Stimulated activated CD8-positive, alpha-beta memory T cell treated with anti-CD3 and anti-CD28 coated beads, Interleukin-12 subunit alpha, Interleukin-12 subunit beta, amount 100 ng/mL, for 4 hours (primary cell): Measurements from ENCODE around the gene PLA2G1B.

ENCODE experiments used
- DNase-seq: peaks from one replicate; pipeline ENCODE4 v3.0.0-alpha.2; 2020; ENCODE audit warnings: low read depth

PLA2G1B gene

DNA sequence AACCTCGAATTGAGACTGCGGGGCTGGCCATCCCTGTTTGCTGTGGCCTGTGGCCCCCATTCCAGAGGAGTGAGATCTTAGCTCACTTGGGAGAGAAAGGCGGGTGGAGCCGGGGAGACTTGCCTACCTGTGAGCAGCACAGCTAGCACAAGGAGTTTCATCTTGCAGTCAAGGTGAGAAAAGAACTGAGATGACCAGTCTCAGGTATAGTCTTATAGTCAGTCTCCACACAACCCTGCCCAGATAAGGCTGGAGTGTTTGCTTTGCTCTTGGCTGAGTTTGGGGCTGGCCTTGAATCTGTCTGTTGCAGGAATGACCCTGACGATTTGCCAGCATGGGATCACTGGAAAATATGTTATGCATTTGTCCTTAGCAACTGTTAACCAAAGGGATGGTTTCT, at the start of gene PLA2G1B:
TSS of gene PLA2G1B (minus strand) at position 187 of the 400 bp plus-strand sequence. CDS start at position 161, 26 bp downstream.
- no peak for DNase-seq

DNA sequence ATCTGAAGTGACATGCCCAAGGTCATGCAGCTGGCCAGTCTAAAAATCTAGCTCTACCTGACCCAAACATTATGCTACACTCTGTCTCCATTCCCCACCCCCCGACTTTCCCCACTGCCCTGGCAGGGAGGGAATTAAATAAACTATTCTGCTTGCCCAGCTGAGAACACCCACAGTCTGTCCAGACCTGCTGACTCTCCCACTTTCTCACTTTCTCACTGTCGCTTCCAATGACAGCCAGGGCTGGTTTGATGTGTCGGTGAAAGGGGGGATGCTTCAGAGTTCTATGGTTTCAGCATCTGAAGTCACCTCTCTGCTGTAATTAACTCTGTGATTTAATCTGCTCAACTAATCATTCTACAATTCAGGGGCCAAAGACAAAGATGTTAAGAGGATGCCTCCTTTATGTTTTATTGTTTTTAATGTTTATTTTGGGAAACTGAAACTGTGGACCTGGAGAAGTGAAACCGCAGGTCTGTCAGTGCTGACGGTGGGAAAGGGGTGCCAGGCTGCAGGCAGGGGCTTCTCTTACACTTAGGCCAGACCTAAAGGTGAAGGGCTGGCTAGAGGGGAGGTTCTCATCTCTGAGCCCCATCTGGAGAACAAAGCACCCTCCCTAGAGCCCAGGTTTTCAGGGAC, 49.5 kb upstream of the PLA2G1B start:
- no peak for DNase-seq

DNA sequence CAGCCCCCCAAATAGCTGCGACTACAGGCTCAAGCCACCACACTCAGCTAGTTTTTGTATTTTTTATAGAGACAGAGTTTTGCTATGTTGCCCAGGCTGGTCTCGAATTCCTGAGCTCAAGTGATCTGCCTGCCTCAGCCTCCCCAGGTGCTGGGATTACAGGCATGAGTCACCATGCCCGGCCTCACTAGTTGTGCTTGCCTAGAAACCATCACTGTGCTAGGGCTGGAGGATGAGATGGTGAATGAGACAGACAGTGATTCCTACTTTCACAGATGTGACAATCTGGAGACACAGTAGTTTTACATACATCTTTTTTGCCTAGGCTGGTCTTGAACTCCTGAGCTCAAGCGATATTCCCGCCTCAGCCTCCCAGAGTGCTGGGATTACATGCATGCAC, 48.8 kb upstream of the PLA2G1B start:
- no peak for DNase-seq

DNA sequence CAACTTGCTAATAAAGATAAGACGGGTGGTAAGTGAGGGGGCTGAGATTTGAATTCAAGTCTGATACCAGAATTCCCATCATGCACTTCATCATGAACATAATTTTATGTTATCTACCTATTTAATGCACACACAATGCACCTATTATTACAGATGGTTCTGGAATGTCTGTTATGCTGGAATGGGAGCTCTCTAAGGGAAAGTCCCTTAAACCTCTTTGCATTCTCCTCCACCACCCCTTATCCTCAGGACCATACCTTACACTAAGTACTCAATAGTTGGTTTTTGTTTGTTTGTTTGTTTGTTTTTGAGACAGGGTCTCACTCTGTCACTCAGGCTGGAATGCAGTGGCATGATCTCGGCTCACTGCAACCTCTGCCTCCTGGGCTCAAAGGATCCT, 48.4 kb upstream of the PLA2G1B start:
- DNase-seq, result no peak

DNA sequence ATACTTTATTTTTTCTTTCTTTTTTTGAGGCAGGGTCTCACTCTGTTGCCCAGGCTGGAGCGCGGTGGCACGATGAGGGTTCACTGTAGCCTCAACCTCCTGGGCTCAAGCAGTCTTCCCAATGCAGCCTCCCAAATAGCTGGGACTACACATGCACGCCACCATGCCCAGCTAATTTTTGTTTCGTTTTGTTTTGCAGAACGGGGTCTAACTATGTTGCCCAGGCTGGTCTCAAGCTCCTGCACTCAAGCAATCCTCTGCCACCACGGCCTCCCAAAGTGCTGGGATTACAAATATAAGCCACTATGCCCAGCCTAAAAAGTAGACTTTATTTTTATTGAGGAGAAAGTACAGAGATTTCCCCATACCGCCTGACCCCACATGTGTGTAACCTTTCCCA, 46.1 kb upstream of the PLA2G1B start:
- no peak for DNase-seq

DNA sequence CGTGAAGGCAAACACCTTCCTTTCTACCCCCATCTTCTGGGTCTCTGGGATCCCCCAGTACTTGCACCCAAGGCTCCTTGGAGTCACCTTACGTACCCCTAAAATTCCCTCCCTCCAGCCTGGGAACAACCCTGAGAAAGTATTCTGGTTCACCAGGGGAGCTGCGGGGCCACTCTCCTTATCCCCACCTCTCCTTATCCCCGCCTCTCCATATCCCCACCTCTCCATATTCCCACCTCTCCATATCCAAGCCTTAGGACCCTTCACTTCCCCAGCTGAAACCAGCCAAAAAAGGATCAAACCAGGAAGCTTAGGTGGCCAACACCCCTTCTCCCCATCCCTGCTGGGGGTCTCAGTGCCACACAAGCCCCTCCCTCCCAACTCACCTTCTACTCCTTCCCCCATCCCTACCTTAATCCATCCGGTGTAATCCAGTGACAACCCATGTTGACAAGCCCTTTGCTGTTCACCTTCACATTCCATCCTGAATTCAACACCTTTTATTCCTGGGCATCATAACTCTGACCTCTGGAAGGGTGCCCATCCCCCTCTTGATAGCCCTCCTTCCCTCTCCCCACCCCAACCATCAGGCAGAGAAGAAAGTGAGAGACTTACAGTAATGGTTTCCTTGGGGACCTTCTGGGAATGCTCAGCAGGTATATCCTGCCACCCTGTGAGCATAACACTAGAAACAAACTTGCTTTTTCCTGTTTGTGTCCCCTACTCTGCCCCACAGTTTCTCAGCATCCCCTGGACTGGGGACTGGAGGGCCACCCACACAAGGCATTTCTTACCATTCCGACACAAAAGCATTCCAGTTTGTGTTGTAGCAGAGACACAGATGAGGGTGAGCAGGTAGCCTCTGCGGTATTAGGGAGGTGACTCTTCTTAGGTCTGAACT, 43.0 kb upstream of the PLA2G1B start:
- no peak for DNase-seq

DNA sequence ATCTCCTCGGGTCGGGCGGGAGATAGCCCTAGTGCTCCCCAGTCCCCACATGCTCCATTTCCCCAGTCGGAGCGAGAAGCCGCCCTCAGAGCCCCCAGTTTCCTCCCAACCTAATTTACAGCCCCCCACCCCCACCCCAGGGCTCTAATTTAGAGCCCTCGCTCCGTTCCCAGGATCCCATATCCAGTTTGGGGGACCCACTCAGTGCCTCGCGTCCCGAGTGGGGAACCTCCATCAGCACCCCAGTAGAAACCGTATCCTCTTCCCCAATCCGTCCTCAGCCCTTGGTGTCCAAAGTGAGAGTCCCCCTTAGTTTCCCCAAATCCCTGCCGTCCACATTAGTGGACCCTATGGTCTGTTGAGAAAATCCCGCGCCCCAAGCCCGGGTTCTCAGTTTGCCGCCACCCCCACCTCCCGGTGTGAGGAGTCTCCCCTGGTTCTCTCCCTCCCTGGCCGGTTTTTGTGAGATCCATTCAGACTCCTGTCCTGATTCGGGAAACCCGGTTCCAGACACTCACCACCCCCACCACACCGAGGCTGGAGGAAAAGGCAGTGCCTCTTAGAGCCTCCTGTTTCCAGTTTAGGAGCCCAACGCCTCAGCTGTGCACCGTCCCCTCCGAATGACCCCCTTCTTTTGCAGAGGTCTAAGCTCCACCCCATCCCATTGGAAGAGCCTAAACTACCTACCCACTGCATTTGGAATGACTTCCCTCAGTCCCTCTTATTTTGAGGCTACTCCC, 42.2 kb upstream of the PLA2G1B start:
- DNase-seq, result no peak

DNA sequence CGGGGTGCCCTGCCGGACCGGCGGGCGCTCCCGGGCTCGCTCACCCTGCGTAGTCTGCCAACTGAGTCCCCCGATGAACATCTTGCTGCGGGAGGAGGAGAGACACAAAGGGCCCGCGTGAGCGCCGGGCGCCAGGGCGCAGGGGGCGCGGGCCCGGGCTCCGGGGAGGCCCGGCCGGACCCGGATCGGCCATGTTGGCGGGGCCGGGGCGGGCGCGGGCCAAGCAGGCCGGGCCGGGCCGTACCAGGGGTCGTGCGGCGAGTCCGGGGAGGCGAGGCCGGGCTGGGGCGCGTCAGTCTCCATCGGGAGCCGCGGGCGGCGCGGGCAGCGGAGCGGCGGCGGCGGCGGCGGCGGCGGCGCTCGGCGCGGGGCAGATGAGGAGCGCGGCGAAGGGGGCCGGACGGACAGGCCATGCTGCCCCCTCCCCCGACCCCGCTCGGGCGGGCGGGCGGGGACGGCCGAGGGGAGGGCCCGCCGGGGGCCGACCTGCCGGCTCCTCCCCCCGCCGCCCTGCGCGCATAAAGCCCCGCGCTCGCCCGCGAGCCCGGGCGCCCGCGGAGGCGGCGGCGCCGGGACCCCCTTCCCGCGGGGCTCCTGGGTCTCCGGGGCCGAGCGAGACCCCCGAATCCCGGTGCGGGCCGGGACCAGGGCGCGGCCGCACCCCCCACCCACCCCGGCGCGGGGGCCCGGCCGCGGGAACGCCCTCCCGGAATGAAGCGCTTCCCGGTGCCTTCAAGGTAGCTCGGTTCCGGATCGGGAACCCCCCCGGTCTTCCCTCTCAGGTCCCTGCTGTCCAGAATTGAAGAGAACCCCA, 41.4 kb upstream of the PLA2G1B start, which contains the start of gene MSI1:
TSS of gene MSI1 (minus strand) at position 376 of the 814 bp plus-strand sequence. CDS start at position 303, 73 bp downstream.
- DNase-seq, result no peak

DNA sequence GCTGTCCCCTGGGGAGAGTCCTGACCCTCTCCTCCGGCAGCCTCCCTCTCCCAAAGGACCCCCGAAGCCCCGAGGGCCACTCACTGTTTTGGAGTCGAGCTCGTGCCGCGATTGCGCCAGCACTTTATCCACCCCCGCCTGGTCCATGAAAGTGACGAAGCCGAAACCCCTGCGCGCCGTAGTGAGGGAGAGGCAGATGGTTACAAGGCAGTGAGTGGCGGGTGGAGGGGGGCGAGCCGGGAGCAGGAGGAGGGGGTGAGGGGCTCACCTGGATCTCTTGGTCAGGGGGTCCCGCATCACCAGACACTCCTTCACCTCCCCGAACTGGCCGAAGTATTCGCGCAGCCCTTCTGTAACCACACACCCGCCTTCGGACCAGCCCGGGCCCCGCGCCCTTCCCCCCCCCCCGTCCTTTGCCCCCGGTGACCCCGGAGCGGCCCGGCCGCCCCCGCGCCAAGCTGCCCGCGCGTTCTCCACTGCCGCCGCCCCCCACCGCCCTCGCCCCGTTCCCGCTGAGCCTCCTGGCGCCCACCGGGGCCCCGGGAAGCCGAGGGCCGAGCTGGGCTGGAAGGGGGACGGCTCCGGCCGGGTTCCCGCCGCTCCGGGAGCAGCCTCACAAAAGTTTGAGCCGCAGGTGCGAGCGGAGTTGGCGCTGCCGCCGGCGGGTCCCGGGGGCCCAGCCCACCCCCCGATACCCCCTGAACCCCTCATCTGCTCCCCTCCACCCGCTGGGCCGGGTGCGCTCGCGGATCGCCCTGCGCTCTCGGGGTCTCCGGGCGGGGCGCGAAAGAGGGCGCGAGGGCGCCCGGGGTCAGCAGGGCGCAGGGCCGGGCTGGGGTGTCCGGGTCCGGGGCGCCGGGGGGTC, 40.6 kb upstream of the PLA2G1B start:
- no peak for DNase-seq

DNA sequence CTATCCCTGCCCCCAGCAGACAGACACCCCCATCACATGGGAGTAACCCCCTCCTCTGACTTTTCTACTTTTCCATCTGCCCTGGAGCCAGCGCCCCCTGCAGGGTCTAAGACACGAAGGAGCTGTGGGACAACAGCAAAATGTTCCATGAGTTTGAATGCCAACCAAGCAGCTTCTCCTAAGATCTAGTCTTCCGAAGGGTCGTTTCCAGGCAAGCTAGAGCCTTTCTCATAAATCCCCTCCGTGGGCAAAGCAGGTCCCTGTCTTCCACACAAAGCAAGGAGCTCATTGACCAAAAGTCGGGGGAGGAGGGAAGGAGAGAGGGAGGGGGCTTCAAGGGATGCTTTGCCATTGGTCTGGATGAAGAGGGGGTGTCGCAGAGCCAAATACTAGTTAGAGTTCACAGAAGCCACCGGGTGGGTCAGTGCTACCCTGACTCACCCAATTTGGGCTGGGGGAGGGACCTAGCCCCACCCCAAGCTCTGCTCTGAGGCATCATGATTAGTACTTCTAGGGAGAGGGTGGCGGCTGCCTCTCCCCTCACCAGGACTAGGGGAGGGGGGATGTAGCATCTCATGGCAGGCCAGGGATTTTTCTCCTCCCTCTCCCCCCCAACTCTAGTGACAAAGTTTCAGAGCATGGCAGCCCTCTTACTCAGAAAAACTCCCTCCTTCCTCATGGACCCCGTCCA, 39.8 kb upstream of the PLA2G1B start:
- DNase-seq, result no peak

DNA sequence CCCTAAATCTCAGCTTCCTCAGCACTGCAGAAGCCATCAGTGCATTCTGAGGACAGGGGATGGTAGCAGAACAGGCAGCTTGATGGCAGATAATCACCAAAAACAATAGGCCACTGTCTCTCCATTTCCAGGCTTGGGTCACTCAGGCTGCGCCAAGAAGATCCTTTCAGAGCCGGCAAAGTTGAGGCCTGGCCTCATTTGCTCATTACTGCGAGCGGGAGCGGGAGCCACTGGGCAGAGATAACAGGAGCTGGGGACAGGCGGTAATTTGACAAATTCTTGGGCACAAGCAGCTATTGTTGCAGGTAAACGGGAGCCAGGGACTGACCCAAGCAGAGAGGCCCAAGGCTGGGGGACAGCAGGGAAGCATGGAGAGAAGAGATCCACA, 39.3 kb upstream of the PLA2G1B start:
- DNase-seq, result no peak

DNA sequence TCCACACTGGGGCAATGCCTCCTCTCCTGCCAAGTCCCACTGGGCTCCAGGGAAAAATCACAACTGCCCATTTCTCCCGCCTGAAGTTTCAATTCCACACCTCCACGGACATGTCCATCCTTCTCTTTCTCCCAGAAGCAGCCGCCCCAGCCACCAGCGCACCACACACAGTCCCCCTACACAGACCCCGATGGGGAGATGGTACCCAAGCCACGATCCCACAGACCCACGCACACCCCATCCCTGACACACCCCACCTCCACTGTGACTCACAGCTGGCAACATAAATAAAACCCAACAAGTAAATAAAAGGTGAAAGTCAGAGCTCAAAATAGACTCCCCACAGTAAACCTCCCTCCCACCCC, 38.7 kb upstream of the PLA2G1B start:
- no peak for DNase-seq

DNA sequence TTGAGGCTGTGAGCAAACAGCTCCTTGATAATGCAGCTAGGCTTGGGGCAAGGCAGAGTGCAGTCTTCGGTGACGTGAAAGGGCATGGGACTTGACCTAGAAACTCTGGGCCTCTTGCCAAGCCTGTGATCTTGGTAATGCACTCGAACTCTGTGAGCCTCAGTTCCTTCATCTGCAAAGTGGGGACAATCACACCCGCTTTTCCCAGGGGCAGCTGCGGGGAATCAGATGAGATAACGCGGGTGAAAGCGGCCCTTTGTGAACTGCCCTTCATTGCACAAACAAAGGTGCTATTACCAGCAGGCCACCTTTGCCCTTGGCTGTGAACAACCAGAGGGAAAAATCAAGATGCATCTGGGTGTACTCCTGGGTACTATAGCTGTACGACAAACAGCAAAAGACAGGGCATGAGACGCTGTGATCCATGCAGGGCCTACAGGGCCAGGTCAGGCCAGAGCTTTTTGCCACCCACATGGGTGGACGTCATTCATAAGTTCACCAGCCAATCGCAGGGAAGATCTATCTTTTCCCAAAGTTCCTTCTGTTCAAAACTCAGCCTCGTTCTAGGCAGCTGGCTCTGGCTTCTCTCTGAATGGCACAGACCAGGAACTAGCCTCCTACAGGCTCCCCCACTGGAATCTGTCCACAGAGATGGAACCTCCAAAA, 38.2 kb upstream of the PLA2G1B start:
- no peak for DNase-seq

DNA sequence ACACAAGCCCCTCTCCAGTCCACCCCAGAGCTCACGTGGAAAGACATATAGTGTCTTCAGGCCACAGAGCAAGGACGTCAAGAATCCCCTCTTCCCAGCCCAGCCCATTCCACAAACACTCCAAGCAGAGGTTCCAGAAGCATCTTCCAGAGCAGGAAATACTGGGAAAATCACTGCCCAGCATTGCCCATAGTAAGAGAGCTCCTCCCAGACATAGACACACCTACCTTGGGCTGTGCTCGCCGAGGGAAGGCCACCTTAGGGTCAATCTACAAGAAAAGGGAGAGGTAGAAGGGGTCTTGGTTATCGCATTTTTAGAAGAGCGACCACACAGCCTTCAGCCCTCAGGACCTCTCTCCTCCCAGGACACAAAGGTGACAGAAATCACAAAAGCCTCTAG, 36.9 kb upstream of the PLA2G1B start:
- DNase-seq, result no peak

DNA sequence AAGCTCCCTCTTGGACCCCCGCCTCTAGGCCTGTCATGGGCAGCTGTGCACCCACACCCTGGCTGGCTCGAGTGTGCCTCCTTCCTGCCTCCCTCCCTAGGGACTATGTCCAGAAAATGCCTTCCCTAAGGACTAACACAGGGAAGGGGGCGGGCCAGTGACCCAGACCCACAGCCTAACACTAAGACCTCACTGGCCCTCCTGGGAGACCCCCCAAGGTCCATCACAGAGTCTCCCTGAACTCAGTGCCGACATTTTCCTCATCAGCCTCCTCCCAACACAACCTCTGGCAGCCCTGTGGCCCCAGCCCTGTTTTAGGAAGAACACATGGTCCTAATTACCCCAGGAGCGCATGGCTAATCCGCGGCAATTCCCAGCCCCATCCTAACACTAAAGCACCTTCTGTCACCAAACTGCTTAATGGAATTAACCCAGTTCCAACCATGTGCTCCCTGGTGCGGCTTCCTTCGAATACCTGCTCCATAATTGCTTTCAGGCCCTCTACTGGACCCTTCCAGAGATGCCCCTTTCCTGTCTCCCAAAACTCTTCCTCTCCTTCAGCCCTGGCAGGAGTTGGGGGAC, 35.8 kb upstream of the PLA2G1B start:
- DNase-seq, result no peak

DNA sequence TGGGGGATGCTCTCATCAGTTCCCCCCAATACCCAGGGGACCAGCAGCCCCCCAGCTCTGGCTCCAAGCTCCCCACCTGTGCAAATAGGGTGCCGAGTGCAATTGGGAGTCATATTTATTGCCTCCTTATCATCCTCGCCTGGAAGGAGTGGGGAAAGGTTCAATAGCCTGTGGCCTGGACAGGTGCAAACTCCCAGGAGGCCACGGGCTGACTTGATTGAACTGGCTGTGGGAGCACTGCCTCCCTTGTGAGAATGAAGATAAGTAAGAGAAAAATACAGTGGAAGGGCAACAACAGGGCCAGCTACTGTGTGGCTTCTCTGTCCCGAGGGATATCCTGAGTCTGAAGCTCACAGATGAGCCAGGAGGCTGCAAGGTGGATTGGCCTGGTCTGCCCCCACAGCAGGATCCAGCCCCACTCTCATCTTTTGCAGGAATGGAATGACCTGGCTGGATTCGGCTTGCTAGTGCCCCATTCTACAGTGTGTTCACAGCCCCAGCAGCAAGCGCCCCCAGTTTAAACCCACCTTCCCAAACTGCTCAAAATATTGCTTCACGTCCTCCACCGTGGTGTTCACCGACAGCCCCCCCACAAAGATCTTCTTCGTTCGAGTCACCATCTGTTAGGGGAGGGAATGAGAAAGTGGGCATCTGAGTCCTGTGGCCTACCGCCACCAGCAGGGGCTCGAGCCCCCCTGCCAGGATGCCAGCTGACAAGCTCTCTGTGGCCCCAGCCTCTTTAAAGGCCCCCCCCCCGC, 35.1 kb upstream of the PLA2G1B start:
- DNase-seq, result no peak

DNA sequence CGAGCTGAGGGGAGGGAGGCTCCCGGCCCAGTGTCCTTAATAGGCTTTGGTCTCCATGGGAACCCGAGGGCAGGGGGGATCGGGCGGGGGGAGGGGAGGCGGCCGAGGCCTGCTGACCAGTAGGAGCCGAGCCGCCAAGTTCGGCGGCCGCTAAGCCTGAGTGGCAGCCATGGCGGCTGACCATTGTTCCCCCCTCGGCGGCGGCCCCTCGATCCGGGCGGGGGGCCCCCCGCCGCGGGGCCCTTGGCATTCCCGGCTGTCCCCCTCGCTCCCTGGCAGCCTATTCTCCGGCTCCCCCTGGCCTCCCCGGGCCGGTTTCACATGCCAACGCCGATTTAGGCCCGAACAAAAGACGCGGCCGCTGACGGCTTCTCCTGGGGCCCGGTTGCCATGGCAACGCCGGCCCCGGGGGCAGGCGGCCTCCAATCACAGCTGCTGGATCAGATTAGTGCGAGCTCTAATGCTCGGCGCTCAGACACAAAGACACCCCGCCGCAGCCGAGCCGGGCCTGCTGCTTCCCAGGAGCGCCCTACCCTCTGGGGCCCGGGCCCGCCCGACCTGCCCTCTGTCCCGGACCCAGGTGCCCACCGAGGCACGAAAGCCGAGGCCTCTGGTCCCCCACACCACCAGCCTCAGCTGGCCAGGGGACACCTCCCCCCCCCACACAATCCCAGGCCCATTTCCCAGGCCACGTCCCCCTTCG, 34.1 kb upstream of the PLA2G1B start:
- no peak for DNase-seq

DNA sequence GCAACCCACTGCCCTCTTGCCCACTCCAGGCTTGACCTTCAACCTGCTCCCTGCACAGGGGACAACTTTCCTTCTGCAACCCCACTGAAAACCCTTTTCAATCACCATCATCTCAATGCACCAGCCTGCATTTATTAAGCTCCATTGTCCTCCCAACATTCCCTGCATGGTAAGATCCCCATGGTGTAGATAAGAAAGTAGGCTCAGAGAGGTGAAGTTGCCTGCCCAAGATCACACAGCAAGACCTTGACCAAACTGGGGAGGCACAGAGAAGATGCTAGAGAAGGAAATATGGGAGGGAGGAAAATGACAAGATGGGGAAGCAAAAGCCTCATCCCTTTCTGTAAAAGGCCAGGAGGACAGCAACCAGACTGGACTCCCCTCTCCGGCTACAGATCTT, 31.5 kb upstream of the PLA2G1B start:
- no peak for DNase-seq
